Astrocyte (in vitro differentiated cells and primary cell): ENCODE results near the gene SDK1. TPM values are rescaled to one million over a fixed set of nuclear protein-coding genes. Genes with fewer than 3 reads are reported as not detected.

Experiments used
- DNase-seq: peaks from one replicate; pipeline ENCODE4 v3.0.0-alpha.2; 2010; ENCODE audit warnings: low read depth
- FAIRE-seq: peaks from 2 replicates; lab custom pipeline; 2011; peaks lifted over from hg19 to GRCh38; lab: Jason Lieb, UNC
- H2AFZ ChIP-seq: 2 replicates; pipeline ENCODE4 v1.6.0; 2012; ENCODE audit warnings: low read depth, low read length, inconsistent platforms
- H3K27ac ChIP-seq: 2 replicates; pipeline ENCODE4 v1.5.1; 2011; ENCODE audit warnings: low read depth, low read length, inconsistent platforms
- H3K27me3 ChIP-seq: 2 replicates; pipeline ENCODE4 v1.6.0; 2011; ENCODE audit warnings: low read length, inconsistent platforms; ENCODE audit not compliant: insufficient read depth
- H3K36me3 ChIP-seq: 2 replicates; pipeline ENCODE4 v1.5.1; 2011; ENCODE audit warnings: low read length, inconsistent platforms; ENCODE audit not compliant: insufficient read depth
- H3K4me1 ChIP-seq: 2 replicates; pipeline ENCODE4 v1.5.1; 2011; ENCODE audit warnings: low read length, inconsistent platforms; ENCODE audit not compliant: insufficient read depth
- H3K4me2 ChIP-seq: 2 replicates; pipeline ENCODE4 v1.6.0; 2012; ENCODE audit warnings: low read length, inconsistent platforms
- H3K4me3 ChIP-seq: 2 replicates; pipeline ENCODE4 v1.5.1; 2011; ENCODE audit warnings: low read depth, mild to moderate bottlenecking, low read length, inconsistent platforms; ENCODE audit not compliant: insufficient read depth
- H3K79me2 ChIP-seq: 2 replicates; pipeline ENCODE4 v1.6.0; 2012; ENCODE audit warnings: mild to moderate bottlenecking, low read length, inconsistent platforms; ENCODE audit not compliant: insufficient read depth
- H3K9ac ChIP-seq: 2 replicates; pipeline ENCODE4 v1.6.0; 2012; ENCODE audit warnings: mild to moderate bottlenecking, low read length, inconsistent platforms
- H3K9me3 ChIP-seq: 2 replicates; pipeline ENCODE4 v1.5.1; 2012; ENCODE audit warnings: low read depth, mild to moderate bottlenecking, low read length, inconsistent platforms; ENCODE audit not compliant: insufficient read depth
- H4K20me1 ChIP-seq: 2 replicates; pipeline ENCODE4 v1.6.0; 2012; ENCODE audit warnings: low read length, inconsistent platforms; ENCODE audit not compliant: insufficient read depth
- H3K27ac Mint-ChIP-seq: one replicate; pipeline ENCODE4 v1.8.0; 2021; ENCODE audit warnings: mild to moderate bottlenecking, mixed read lengths; ENCODE audit not compliant: unreplicated experiment
- H3K27me3 Mint-ChIP-seq: one replicate; pipeline ENCODE4 v1.8.0; 2021; ENCODE audit warnings: low read depth, mixed read lengths; ENCODE audit not compliant: unreplicated experiment
- H3K36me3 Mint-ChIP-seq: one replicate; pipeline ENCODE4 v1.8.0; 2021; ENCODE audit warnings: low read depth, mixed read lengths; ENCODE audit not compliant: unreplicated experiment
- H3K4me1 Mint-ChIP-seq: one replicate; pipeline ENCODE4 v1.8.0; 2021; ENCODE audit warnings: low read depth, mixed read lengths; ENCODE audit not compliant: unreplicated experiment
- H3K4me3 Mint-ChIP-seq: one replicate; pipeline ENCODE4 v1.8.0; 2021; ENCODE audit warnings: mild to moderate bottlenecking, moderate library complexity, mixed read lengths; ENCODE audit not compliant: unreplicated experiment
- H3K9me3 Mint-ChIP-seq: one replicate; pipeline ENCODE4 v1.8.0; 2021; ENCODE audit warnings: mild to moderate bottlenecking, mixed read lengths; ENCODE audit not compliant: unreplicated experiment
- CTCF ChIP-seq: IDR thresholded peaks from 2 replicates; pipeline ENCODE4 v1.5.1; 2011; ENCODE audit warnings: low read depth, mild to moderate bottlenecking, inconsistent platforms, low read length, moderate library complexity; ENCODE audit not compliant: insufficient read depth
- EZH2 ChIP-seq: IDR thresholded peaks from 2 replicates; pipeline ENCODE4 v1.6.1; 2012; ENCODE audit warnings: mild to moderate bottlenecking, low read length, inconsistent platforms; ENCODE audit not compliant: insufficient read depth
- total RNA-seq: library from RNA; stranded (reverse); gene quantifications from 2 replicates; pipeline ENCODE4 v1.2.1, GENCODE V29; 2021

SDK1 gene
- total RNA-seq, 1 donor from 2014 or later, result 4.2 TPM

GRCh38 chr7:4001742-4002141, 700.7 kb downstream of the SDK1 start:
- Histone ChIP-seq H3K9me3 (no peaks in the 10 kb centered on the region), H3K27ac (no peak overlapping the region), H3K36me3 (no peaks in the 10 kb centered on the region), H3K4me1 (peaks cover 2% of the 10 kb centered on the region), H3K9ac (no peak overlapping the region), H3K4me2 (no peak overlapping the region), H3K79me2 (no peaks in the 10 kb centered on the region), H3K4me3 (no peak overlapping the region), H4K20me1 (no peaks in the 10 kb centered on the region), H3K27me3 (no peaks in the 10 kb centered on the region), H2AFZ (no peak overlapping the region)
- TF ChIP-seq EZH2 (no peak), CTCF (no peak)
- H3K27me3 Mint-ChIP-seq, result peaks cover 12% of the 10 kb centered on the region
- DNase-seq, result no peak
- H3K9me3 Mint-ChIP-seq, result no peaks in the 10 kb centered on the region
- H3K27ac Mint-ChIP-seq, result no peak overlapping the region
- no peaks in the 10 kb centered on the region for H3K36me3 Mint-ChIP-seq
- H3K4me1 Mint-ChIP-seq, result no peaks in the 10 kb centered on the region
- FAIRE-seq, result no peak
- H3K4me3 Mint-ChIP-seq, result no peak overlapping the region

- H3K4me3 ChIP-seq, result no peak overlapping the region
- no peaks in the 10 kb centered on the region for H3K9me3 ChIP-seq
- no peak for DNase-seq
- H3K27me3 ChIP-seq, result no peaks in the 10 kb centered on the region
- no peak overlapping the region for H3K9ac ChIP-seq
- H3K4me2 ChIP-seq, result no peak overlapping the region
- FAIRE-seq, result no peak
- no peaks in the 10 kb centered on the region for H3K36me3 Mint-ChIP-seq
- no peaks in the 10 kb centered on the region for H3K9me3 Mint-ChIP-seq
- peaks cover 6% of the 10 kb centered on the region for H3K4me1 ChIP-seq
- no peaks in the 10 kb centered on the region for H4K20me1 ChIP-seq
- H3K4me3 Mint-ChIP-seq, result no peak overlapping the region
- H3K79me2 ChIP-seq, result no peaks in the 10 kb centered on the region
- H3K27ac Mint-ChIP-seq, result no peak overlapping the region
- no peaks in the 10 kb centered on the region for H3K36me3 ChIP-seq
- no peak for TF ChIP-seq EZH2
- no peak for TF ChIP-seq CTCF
- H3K27ac ChIP-seq, result no peak overlapping the region
- no peaks in the 10 kb centered on the region for H3K4me1 Mint-ChIP-seq
- no peak overlapping the region for H2AFZ ChIP-seq
- H3K27me3 Mint-ChIP-seq, result peaks cover 15% of the 10 kb centered on the region
Measured at GRCh38 chr7:4003503-4003902, 702.5 kb downstream of the SDK1 start.

GRCh38 chr7:4006687-4007086, 705.6 kb downstream of the SDK1 start:
- H3K9me3 Mint-ChIP-seq, result no peaks in the 10 kb centered on the region
- H3K9ac ChIP-seq, result peak overlapping the region; percentile 72
- H3K27ac ChIP-seq, result peak overlapping the region; percentile 15

More at GRCh38 chr7:4006687-4007086, 705.6 kb downstream of the SDK1 start:
- no peak for FAIRE-seq
- H3K4me3 ChIP-seq, result peak overlapping the region; percentile 41
- H3K4me2 ChIP-seq, result peak overlapping the region; percentile 83
- no peaks in the 10 kb centered on the region for H4K20me1 ChIP-seq
- no peaks in the 10 kb centered on the region for H3K9me3 ChIP-seq
- no peaks in the 10 kb centered on the region for H3K27me3 ChIP-seq
- Mint-ChIP-seq H3K27ac (no peak overlapping the region), H3K4me1 (no peaks in the 10 kb centered on the region), H3K4me3 (no peak overlapping the region), H3K36me3 (no peaks in the 10 kb centered on the region), H3K27me3 (peaks cover 19% of the 10 kb centered on the region)
- no peaks in the 10 kb centered on the region for H3K36me3 ChIP-seq
- peaks cover 6% of the 10 kb centered on the region for H3K4me1 ChIP-seq
- TF ChIP-seq EZH2 (no peak), CTCF (no peak)
- H2AFZ ChIP-seq, result peak overlapping the region; percentile 69
- DNase-seq, result no peak
- no peaks in the 10 kb centered on the region for H3K79me2 ChIP-seq
